ENCODE measurements around the gene MITF. TPM values are rescaled to one million over a fixed set of nuclear protein-coding genes. Genes with fewer than 3 reads are reported as not detected.

The MITF gene
- total and polyA plus RNA-seq, 2 of the 4 experiments (the other 2 are of a cell fraction): 6.5 to 16.7 TPM

DNA sequence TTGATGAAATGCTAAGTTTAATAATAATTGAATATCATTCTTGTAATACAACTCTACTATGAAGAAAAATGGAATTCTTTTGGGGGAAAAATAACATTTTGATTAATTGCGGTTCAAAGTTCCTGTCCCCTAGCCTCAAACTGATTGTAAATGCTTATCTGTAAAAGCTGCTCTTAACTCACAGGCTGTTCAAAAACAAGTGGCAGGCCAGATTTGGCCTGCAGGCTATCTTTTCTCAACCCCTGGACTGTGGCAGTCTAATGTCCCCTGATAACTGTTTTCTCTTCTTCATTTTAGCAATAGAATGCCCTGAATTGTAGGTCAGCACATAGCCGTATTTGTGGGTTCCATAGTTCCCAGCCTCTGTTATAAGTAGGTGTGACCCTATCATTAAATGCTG is 236.8 kb downstream of the MITF start:
- Histone ChIP-seq H3K27ac (ENCODE audit: insufficient read depth, low read length) (no peak overlapping the region), H3K9me1 (ENCODE audit: insufficient read depth, low read length) (no peaks in the 10 kb centered on the region), H3K4me1 (ENCODE audit: control insufficient read depth, insufficient read depth, low read length) (no peaks in the 10 kb centered on the region), H3K79me1 (ENCODE audit: low read depth in 1 of 2, low read length in 2 of 2) (no peaks in the 10 kb centered on the region), H3K4me3 (ENCODE audit: insufficient read depth, low read depth, low read length) (no peak overlapping the region), H3K9me3 (ENCODE audit: control insufficient read depth, insufficient read depth, low read length) (peaks cover 11% of the 10 kb centered on the region; the same call in 1 of the 2 replicates), H2AK9ac (replicated peaks; ENCODE audit: low read depth, low read length, poor library complexity) (no peak overlapping the region), H3K14ac (replicated peaks; ENCODE audit: low read depth, low read length) (no peak overlapping the region), H3K4ac (ENCODE audit: low read depth, low read length) (no peak overlapping the region), H2BK120ac (ENCODE audit: low read depth, low read length) (no peak overlapping the region), H2AK5ac (ENCODE audit: low read depth, low read length) (no peak overlapping the region), H2BK15ac (ENCODE audit: low read depth, low read length) (no peak overlapping the region), H4K8ac (ENCODE audit: low read depth in 2 of 2, low read length in 2 of 2) (no peak overlapping the region), H2AFZ (replicated peaks; ENCODE audit: low read length, poor library complexity) (no peak overlapping the region), H3K36me3 (ENCODE audit: control insufficient read depth, insufficient read depth, low read length) (no peaks in the 10 kb centered on the region), H4K5ac (ENCODE audit: low read depth, low read length) (no peak overlapping the region), H3K56ac (ENCODE audit: extremely low read depth, insufficient read depth, low read length) (no peak overlapping the region), H4K20me1 (ENCODE audit: insufficient read depth, low read length) (no peaks in the 10 kb centered on the region), H3K18ac (ENCODE audit: low read depth, low read length) (no peak overlapping the region), H3K27me3 (ENCODE audit: control insufficient read depth, insufficient read depth, low read length) (no peaks in the 10 kb centered on the region), H2BK20ac (ENCODE audit: low read depth, low read length) (no peak overlapping the region), H3K4me2 (ENCODE audit: low read depth, low read length) (no peak overlapping the region), H3K23ac (ENCODE audit: low read depth, low read length) (no peak overlapping the region), H4K91ac (ENCODE audit: insufficient read depth, low read depth, low read length) (no peak overlapping the region), H2BK5ac (ENCODE audit: low read depth, low read length, poor library complexity, severe bottlenecking) (no peak overlapping the region), H3K9ac (ENCODE audit: low read depth, low read length) (no peak overlapping the region)
- intact Hi-C loops (cut with micrococcal nuclease): no loop called here
- ChIA-PET CTCF (no interaction called here), POLR2A (ENCODE audit: unreplicated experiment) (no interaction called here)
- in situ Hi-C loops (cut with MboI; ENCODE audit: low sequenced_read_pairs): no loop called here
- no peak for ATAC-seq (ENCODE audit: low read depth)
- WGBS, 2 experiments (ENCODE audit: extremely low coverage in 2 of 2, insufficient read length in 1 of 2): no CpG with 5 or more reads among the region's 2 CpGs
- dilution Hi-C loops (cut with HindIII; ENCODE audit: low sequenced_read_pairs, unreplicated experiment): no loop called here
- BruUV-seq (replicated peaks): no TSS peak
- TF ChIP-seq RAD21 (IDR thresholded peaks at IDR 0.05; ENCODE audit: low read length): no peak
- TF ChIP-seq, protein P1, sequence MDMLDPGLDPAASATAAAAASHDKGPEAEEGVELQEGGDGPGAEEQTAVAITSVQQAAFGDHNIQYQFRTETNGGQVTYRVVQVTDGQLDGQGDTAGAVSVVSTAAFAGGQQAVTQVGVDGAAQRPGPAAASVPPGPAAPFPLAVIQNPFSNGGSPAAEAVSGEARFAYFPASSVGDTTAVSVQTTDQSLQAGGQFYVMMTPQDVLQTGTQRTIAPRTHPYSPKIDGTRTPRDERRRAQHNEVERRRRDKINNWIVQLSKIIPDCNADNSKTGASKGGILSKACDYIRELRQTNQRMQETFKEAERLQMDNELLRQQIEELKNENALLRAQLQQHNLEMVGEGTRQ (IDR thresholded peaks at IDR 0.05; ENCODE audit: low read depth, low read length): no peak
- TF ChIP-seq RFX5 (IDR thresholded peaks at IDR 0.05; ENCODE audit: low read depth, low read length): no peak
- TF ChIP-seq RCOR1 (IDR thresholded peaks at IDR 0.05; ENCODE audit: insufficient replicate concordance, low read length): no peak
- no peak for TF ChIP-seq MAZ (IDR thresholded peaks at IDR 0.05; ENCODE audit: borderline replicate concordance, low read depth, low read length)
- TF ChIP-seq, protein P2, sequence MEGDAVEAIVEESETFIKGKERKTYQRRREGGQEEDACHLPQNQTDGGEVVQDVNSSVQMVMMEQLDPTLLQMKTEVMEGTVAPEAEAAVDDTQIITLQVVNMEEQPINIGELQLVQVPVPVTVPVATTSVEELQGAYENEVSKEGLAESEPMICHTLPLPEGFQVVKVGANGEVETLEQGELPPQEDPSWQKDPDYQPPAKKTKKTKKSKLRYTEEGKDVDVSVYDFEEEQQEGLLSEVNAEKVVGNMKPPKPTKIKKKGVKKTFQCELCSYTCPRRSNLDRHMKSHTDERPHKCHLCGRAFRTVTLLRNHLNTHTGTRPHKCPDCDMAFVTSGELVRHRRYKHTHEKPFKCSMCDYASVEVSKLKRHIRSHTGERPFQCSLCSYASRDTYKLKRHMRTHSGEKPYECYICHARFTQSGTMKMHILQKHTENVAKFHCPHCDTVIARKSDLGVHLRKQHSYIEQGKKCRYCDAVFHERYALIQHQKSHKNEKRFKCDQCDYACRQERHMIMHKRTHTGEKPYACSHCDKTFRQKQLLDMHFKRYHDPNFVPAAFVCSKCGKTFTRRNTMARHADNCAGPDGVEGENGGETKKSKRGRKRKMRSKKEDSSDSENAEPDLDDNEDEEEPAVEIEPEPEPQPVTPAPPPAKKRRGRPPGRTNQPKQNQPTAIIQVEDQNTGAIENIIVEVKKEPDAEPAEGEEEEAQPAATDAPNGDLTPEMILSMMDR (conservative IDR thresholded peaks at IDR 0.05; ENCODE audit: low read depth, low read length): no peak
- no peak for TF ChIP-seq BHLHE40 (IDR thresholded peaks at IDR 0.05; ENCODE audit: low read depth, low read length)
- TF ChIP-seq MAFK (IDR thresholded peaks at IDR 0.05; ENCODE audit: low read depth, low read length): no peak
- no peak for TF ChIP-seq CEBPB (IDR thresholded peaks at IDR 0.05; ENCODE audit: low read depth, low read length)
- no peak for TF ChIP-seq CHD1 (IDR thresholded peaks at IDR 0.05; ENCODE audit: low read depth, low read length)
- TF ChIP-seq MXI1 (IDR thresholded peaks at IDR 0.05; ENCODE audit: borderline replicate concordance, low read depth, low read length): no peak
- DNase-seq: no peak

Data from IMR-90 (cell line).